T-helper 2 cell treated with Interferon-gamma antibody and Interleukin-4, amounts not matched to agents 5 μg/mL and 100 μg/mL, for 36 hours (primary cell): ENCODE measurements around the gene IFIT1B.
"Not testable (repeated sequence)": the region's sequence is repeated elsewhere in the genome, so short reads cannot be mapped to it uniquely, and the experiment has no call there.

Experiments
- DNase-seq: peaks from one replicate; pipeline ENCODE4 v3.0.0; 2021; ENCODE audit warnings: low spot score
- H3K27ac Mint-ChIP-seq: one replicate; pipeline ENCODE4 v1.8.0; 2021; ENCODE audit warnings: mild to moderate bottlenecking, mixed read lengths
- H3K27me3 Mint-ChIP-seq: one replicate; pipeline ENCODE4 v1.8.0; 2021; ENCODE audit warnings: low read depth, mixed read lengths
- H3K36me3 Mint-ChIP-seq: one replicate; pipeline ENCODE4 v1.8.0; 2021; ENCODE audit warnings: low read depth, mixed read lengths
- H3K4me1 Mint-ChIP-seq: one replicate; pipeline ENCODE4 v1.8.0; 2021; ENCODE audit warnings: low read depth, mixed read lengths
- H3K4me3 Mint-ChIP-seq: one replicate; pipeline ENCODE4 v1.8.0; 2022; ENCODE audit warnings: mild to moderate bottlenecking, moderate library complexity, mixed read lengths
- H3K9me3 Mint-ChIP-seq: one replicate; pipeline ENCODE4 v1.8.0; 2021; ENCODE audit warnings: mixed read lengths

The IFIT1B gene

DNA sequence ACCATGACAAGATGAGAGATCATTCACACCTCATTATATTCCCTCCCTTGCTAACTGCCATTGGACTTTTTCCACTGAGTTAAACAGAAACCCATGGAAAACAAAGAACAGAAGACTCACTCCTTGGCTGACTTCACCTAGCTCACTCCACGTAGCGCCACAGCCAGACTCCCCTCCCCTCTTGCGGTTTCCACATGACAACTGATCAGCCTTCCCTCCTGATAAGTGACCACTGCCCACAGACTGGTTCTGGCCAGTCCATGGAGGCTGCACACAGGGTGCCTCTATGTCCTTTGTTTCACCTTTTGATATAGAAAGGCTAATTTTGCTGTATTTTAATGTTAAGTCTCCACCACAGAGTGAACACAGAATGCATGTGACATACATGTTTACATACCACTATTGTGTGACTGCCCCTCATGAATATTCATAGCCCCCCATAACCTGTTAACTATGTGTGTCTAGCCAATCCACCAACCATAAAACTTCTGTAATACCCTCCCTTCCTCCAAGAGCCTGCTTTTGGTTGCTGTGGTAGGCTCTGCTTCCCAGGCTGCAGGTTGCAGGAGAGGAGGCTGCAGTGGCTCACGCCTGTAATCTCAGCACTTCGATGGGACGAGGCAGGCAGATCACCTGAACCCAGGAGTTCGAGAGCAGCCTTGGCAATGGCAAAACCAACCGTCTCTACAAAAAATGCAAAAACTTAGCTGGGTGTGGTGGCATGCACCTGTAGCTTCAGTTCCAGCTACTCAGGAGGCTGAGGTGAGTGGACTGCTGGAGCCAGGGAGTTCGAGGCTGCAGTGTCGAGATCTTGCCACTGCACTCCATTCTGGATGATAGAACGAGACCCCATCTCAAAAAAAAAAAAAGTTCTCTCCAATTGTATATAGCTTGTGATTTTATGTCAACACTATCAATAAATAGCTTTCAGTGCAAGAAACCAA lies 26.5 kb downstream of the IFIT1B start:
- Mint-ChIP-seq H3K27ac (no peak overlapping the region), H3K4me1 (no peaks in the 10 kb centered on the region), H3K9me3 (no peaks in the 10 kb centered on the region), H3K27me3 (peaks cover 22% of the 10 kb centered on the region), H3K4me3 (no peak overlapping the region), H3K36me3 (peaks cover 4% of the 10 kb centered on the region)
- DNase-seq: no peak

DNA sequence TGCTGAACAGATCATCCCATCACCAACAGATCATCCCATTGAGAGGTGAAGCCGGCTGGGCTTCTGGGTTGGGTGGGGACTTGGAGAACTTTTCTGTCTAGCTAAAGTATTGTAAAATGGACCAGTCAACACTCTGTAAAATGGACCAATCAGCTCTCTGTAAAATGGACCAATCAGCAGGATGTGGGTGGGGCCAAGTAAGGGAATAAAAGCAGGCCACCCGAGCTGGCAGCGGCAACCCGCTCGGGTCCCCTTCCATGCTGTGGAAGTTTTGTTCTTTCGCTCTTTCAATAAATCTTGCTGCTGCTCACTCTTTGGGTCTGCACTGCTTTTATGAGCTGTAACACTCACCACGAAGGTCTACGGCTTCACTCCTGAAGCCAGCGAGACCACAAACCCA lies 28.3 kb downstream of the IFIT1B start:
- not testable (repeated sequence) for H3K4me3 Mint-ChIP-seq, H3K36me3 Mint-ChIP-seq

DNA sequence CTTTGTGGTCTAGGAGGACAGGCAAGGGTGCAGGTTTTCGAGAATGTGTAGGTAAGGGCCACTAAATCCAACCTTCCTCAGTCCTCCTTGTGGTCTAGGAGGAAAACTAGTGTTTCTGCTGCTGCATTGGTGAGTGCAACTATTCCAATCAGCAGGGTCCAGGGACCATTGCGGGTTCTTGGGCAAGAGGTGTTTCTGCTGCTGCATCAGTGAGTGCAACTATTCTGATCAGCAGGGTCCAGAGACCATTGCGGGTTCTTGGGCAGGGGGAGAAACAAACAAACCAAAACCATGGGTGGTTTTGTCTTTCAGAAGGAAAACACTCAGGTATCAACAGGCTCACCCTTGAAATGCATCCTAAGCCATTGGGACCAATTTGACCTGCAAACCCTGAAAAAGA lies 29.9 kb downstream of the IFIT1B start:
- not testable (repeated sequence) for H3K9me3 Mint-ChIP-seq, H3K4me3 Mint-ChIP-seq, H3K27ac Mint-ChIP-seq, DNase-seq
- peaks cover 28% of the 10 kb centered on the region for H3K27me3 Mint-ChIP-seq
- H3K4me1 Mint-ChIP-seq: peaks cover 22% of the 10 kb centered on the region
- H3K36me3 Mint-ChIP-seq: peaks cover 14% of the 10 kb centered on the region

More for the DNA sequence above, 28.3 kb downstream of the IFIT1B start:
- not testable (repeated sequence) for DNase-seq, H3K27ac Mint-ChIP-seq, H3K4me1 Mint-ChIP-seq, H3K9me3 Mint-ChIP-seq
- H3K27me3 Mint-ChIP-seq: peaks cover 26% of the 10 kb centered on the region

DNA sequence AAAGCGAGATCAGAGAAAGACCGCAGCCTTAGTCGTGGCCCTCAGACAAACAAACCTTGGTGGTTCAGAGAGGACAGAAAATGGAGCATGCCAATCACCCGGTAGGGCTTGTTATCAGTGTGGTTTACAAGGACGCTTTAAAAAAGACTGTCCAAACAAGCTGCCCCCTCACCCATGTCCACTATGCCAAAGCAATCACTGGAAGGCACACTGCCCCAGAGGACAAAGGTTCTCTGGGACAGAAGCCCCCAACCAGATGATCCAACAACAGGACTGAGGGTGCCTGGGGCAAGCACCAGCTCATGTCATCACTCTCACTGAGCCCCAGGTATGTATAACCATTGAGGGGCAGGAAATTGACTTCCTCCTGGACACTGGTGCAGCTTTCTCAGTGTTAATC lies 31.4 kb downstream of the IFIT1B start:
- H3K27ac Mint-ChIP-seq, H3K4me3 Mint-ChIP-seq, H3K9me3 Mint-ChIP-seq, DNase-seq: not testable (repeated sequence)
- H3K27me3 Mint-ChIP-seq: peaks cover 28% of the 10 kb centered on the region
- peaks cover 12% of the 10 kb centered on the region for H3K36me3 Mint-ChIP-seq
- H3K4me1 Mint-ChIP-seq: peaks cover 28% of the 10 kb centered on the region

DNA sequence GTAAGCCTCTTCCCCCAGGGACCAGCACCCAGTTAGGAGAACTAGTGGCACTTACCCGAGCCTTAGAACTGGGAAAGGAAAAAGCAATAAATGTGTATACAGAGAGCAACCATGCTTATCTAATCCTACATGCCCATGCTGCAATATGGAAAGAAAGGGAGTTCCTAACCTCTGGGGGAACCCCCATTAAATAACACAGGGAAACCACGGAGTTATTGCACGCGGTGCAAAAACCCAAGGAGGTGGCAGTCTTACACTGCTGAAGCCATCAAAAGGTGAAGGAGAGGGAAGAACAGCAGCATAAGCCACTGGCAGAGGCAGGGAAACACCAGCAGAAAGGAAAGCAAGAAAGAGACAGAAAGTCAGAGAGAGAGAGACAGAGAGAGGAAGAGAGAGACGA lies 32.7 kb downstream of the IFIT1B start:
- H3K36me3 Mint-ChIP-seq: peaks cover 16% of the 10 kb centered on the region
- H3K27me3 Mint-ChIP-seq: peaks cover 22% of the 10 kb centered on the region

DNA sequence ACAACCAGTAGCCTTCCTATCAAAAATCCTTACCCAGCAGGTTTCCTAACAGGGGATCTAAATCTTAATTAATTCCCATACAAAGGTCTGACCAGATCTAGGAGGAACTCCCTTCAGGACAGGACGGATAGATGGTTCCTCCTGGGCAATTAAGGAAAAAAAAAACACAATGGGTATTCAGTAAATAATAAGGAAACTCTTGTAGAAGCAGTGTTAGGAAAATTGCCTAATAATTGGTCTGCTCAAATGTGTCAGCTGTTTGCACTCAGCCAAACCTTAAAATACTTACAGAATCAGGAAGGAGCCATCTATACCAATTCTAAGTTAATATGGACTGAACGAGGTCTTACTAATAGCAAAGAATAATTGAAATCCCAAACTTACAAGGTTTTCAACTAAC lies 33.3 kb downstream of the IFIT1B start:
- Mint-ChIP-seq H3K27me3 (peaks cover 22% of the 10 kb centered on the region), H3K36me3 (peaks cover 20% of the 10 kb centered on the region)
- H3K4me3 Mint-ChIP-seq: not testable (repeated sequence)

More for the DNA sequence above, 32.7 kb downstream of the IFIT1B start:
- H3K4me3 Mint-ChIP-seq, DNase-seq, H3K9me3 Mint-ChIP-seq: not testable (repeated sequence)
- H3K4me1 Mint-ChIP-seq: peaks cover 32% of the 10 kb centered on the region
- H3K27ac Mint-ChIP-seq: peak overlapping the region; percentile 37

DNA sequence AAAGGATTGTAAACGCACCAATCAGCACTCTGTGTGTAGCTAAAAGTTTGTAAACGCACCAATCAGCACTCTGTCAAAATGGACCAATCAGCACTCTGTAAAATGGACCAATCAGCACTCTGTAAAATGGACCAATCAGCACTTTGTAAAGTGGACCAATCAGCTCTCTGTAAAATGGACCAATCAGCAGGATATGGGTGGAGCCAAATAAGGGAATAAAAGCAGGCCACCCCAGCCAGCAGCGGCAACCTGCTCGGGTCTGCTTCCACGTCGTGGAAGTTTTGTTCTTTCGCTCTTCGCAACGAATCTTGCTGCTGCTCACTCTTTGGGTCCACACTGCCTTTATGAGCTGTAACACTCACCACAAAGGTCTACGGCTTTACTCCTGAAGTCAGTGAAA lies 34.4 kb downstream of the IFIT1B start:
- H3K36me3 Mint-ChIP-seq: peaks cover 26% of the 10 kb centered on the region
- peak overlapping the region; percentile 10 for H3K4me3 Mint-ChIP-seq
- H3K9me3 Mint-ChIP-seq, DNase-seq, H3K27ac Mint-ChIP-seq: not testable (repeated sequence)
- H3K4me1 Mint-ChIP-seq: peaks cover 43% of the 10 kb centered on the region
- H3K27me3 Mint-ChIP-seq: peaks cover 19% of the 10 kb centered on the region

More for the DNA sequence above, 33.3 kb downstream of the IFIT1B start:
- not testable (repeated sequence) for H3K27ac Mint-ChIP-seq, H3K9me3 Mint-ChIP-seq, DNase-seq
- H3K4me1 Mint-ChIP-seq: peaks cover 37% of the 10 kb centered on the region

DNA sequence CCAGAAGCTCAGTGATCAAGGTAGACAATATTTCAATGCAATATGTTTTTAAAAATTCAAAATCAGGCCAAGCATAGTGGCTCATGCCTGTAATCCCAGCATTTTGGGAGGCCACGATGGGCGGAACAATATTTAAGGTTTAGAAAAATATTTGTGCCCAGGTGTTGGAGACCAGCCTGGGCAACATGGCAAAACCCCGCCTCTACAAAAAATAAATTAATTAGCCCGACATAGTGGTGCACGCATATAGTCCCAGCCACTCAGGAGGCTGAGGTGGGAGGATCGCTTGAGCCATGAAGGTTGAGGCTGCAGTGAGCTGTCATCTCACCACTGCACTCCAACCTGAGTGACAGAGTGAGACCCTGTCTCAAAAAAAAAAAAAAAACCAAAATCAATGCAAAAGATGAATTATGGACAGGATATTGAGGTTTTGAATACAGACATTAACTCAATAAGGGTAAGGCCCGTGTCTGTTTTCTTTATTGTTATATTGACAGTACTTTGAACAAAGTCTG lies 35.6 kb downstream of the IFIT1B start:
- H3K27ac Mint-ChIP-seq: peak overlapping the region; percentile 94
- H3K9me3 Mint-ChIP-seq: peaks cover 8% of the 10 kb centered on the region
- no peak for DNase-seq
- H3K4me1 Mint-ChIP-seq: peaks cover 53% of the 10 kb centered on the region
- peaks cover 36% of the 10 kb centered on the region for H3K36me3 Mint-ChIP-seq
- peak overlapping the region; percentile 90 for H3K4me3 Mint-ChIP-seq
- H3K27me3 Mint-ChIP-seq: peaks cover 16% of the 10 kb centered on the region

DNA sequence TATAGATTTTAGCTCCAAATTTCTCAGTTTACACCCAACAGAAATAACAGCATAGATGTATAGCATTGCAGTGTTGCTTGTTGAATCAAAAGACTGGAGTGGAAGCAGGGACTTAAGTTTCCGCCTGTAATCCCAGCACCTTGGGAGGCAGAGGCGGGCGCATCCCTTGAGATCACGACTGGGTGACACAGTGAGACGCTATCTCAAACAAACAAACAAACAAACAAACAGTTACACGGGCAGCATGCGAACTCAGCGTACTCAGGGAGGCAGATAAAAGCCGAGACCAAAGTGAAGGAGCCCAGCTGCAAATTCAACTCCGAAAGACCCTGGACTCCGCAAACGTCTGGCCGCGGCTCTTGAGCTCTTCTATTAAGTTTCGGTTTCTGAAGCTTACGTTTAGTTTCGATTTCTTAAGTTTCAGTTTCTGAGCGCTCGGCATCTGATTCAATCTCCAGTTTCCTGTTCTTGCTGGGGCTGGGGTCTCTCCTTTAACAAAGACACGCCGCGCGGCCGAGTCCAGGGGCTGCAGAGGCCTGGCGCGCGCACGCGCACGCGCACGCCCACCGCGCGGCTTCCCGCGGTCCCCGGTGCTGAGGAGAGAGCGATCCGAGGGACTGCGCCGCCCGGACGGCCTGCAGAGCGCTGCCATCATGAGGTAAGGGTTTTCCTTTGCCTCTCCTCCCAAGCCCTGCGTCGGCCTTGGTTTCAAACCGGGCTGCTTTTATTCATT lies 36.5 kb downstream of the IFIT1B start, which contains the start of gene IFIT5:
Gene IFIT5 (plus strand): TSS at position 423 of the 733 bp plus-strand sequence. CDS start 231 bp downstream, at position 654.
- Mint-ChIP-seq H3K27ac (peak within 1 kb of the TSS; percentile 94), H3K4me3 (peak within 1 kb of the TSS; percentile 90), H3K27me3 (peaks cover 12% of the 10 kb centered on the region), H3K36me3 (peaks cover 37% of the 10 kb centered on the region), H3K4me1 (peaks cover 54% of the 10 kb centered on the region), H3K9me3 (peaks cover 8% of the 10 kb centered on the region)
- peak; percentile 62 for DNase-seq

DNA sequence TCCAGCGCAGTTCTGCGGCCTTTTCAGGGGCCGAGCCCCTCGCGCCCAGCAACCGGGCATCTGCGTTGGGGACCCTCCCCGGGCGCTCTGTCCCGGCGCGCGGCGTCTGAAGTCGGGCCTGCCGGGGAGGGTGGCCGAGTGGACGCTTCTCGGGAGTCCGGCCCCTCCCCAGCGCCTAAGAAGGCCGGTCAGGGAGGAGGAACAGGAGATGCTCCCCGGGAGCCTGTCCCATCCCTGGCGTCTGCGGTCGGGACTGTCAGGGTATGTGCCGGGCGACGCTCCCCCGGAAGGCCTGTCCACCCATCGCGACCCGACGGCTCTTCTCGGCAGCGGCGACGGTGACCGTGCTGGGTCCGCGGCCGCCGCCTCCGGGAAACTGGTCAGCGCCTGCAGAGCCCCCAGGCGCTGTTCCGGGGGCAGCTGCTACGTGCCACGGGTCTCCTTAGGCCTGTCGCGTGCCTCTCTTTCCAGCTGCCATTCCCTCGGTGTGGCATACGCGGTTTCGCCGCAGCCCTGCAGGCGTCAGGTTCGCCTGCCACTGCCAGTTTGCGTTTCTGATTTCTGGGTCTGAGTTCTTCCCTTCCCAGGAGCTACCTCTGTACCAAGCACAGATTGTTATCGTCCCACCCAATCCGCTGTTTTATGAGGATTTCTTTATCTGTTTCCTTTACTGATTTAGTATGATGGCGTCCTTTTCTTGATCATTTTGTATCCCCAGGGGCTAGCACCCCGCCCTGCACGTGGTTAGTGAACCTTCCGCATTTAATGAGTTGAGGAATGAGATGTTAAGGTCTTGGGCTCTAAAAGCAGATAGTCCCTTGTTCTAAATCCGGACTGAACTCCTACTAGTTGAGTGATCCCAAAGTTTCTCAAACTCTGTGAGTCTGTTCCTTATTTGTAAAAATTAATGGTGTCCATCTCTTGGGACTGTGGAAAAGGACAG lies 37.3 kb downstream of the IFIT1B start:
- Mint-ChIP-seq H3K36me3 (peaks cover 40% of the 10 kb centered on the region), H3K9me3 (peaks cover 8% of the 10 kb centered on the region), H3K27me3 (peaks cover 9% of the 10 kb centered on the region), H3K27ac (peak overlapping the region; percentile 94), H3K4me3 (peak overlapping the region; percentile 90), H3K4me1 (peaks cover 57% of the 10 kb centered on the region)
- DNase-seq: peak; percentile 23

DNA sequence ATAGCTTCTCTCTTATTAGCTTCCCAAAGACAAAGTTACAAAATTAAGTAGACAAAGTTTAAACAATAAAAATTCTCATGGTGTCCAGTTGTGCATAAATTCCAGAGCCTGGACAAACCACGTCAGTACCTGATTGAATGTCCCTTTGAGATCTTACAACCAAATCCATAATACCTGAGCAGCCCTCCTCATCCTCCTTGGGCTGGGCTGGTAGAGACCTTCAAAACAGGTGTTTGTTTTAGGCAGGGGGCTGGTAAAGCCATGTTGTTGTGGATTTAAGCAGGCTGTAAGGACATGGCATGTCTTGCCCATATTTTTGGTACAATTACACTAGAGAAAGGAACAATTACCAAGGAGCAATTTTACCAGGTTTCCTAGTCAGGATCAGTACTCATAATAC lies 38.6 kb downstream of the IFIT1B start:
- Mint-ChIP-seq H3K4me1 (peaks cover 53% of the 10 kb centered on the region), H3K9me3 (peaks cover 8% of the 10 kb centered on the region), H3K4me3 (peak overlapping the region; percentile 90), H3K27ac (peak overlapping the region; percentile 28), H3K36me3 (peaks cover 52% of the 10 kb centered on the region), H3K27me3 (peaks cover 4% of the 10 kb centered on the region)
- no peak for DNase-seq

DNA sequence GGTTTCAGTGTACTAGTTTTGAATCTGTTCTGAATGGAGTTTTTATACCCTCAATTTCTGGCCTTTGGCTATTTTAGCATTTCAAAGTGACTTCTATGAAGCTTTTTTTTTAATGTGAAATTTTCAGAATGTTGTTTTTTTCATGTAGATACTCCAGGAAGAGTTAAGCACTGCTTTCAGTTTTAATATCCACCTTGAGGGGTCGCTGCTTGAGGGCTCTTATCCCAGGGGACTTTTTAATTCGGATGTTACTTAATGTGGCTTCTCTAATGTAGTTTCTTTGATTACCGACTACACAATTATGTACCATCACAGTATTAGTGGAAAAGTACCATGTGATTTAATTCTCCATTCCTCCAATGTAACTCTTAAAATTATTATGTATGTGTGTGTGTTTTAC lies 41.7 kb downstream of the IFIT1B start:
- Mint-ChIP-seq H3K27me3 (peaks cover 1% of the 10 kb centered on the region), H3K4me3 (no peak overlapping the region), H3K4me1 (peaks cover 36% of the 10 kb centered on the region), H3K27ac (no peak overlapping the region), H3K9me3 (no peaks in the 10 kb centered on the region), H3K36me3 (peaks cover 55% of the 10 kb centered on the region)
- DNase-seq: no peak

DNA sequence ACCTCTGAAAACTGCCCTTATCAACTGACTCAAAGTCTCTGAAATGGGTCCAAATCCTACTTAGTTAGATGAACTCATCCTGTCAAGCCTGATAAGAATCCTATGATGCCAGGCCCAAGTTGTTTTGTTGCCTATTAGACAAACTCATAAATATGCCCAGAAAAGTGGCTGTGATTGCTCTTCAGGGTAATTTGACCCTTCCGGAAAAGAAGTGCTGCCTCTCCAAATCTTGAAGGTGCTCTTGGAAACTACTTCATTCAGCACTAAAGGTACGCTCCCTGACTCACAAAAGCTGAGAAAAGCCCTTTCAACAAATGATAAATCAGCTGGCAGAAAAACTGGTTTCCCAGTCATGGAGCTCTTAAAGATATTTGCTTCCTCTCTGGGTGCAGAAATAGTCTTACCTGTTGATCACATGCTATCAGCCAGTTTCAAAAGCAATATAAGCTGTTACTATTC lies 43.2 kb downstream of the IFIT1B start:
- no peak for DNase-seq
- Mint-ChIP-seq H3K4me1 (peaks cover 29% of the 10 kb centered on the region), H3K9me3 (no peaks in the 10 kb centered on the region), H3K27me3 (no peaks in the 10 kb centered on the region), H3K4me3 (no peak overlapping the region), H3K27ac (no peak overlapping the region), H3K36me3 (peaks cover 47% of the 10 kb centered on the region)
